NAMALWA (cell line): ENCODE results near the gene MAP4K5.
A peak's percentile ranks its signal among the peaks of the same experiment; 100 is the strongest.
"Not testable (repeated sequence)": the region's sequence is repeated elsewhere in the genome, so short reads cannot be mapped to it uniquely, and the experiment has no call there.

Experiments
- DNase-seq: peaks from one replicate; pipeline ENCODE4 v3.0.0-alpha.2; 2015; ENCODE audit warnings: low spot score

MAP4K5 gene

DNA sequence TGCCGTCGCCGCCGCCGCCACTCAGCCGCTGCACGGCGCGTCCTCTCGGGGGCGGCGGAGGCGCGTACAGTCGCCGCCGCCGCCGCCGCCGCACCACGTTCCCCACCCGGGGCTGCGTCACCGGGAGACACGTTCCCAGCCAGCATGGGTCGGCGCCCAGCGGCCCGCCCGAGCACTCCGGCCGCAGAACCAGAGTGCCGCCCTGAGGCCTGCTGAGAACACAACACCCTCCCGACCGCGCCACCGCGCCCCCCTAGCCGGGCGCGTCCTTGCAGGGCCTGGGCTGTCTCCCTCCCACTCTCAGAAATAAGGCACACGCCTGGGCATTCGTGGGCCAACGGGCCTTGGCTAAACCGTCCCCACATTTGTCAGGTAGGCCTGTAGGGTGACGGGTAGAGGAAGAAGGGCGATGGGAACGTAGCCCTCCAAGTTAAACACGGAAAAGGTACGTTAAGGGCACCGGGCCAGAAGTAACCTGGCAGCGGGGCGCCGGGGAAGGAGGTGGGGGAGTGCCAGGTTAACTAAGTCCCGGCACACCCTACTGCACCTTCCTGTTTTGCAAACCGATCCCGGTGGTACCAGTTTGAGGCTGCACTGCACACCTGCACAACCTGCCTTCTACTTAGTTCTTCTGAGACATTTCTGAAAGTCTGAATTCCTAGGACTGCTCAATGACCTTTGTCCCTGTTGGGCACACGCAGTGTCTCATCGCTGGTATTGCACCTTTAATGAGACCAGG is at the start of gene MAP4K5:
Gene MAP4K5, minus strand, starts transcription at position 68 of the 739 bp plus-strand sequence. CDS start 520 bp downstream, outside the sequence.
- DNase-seq: peak; percentile 81

DNA sequence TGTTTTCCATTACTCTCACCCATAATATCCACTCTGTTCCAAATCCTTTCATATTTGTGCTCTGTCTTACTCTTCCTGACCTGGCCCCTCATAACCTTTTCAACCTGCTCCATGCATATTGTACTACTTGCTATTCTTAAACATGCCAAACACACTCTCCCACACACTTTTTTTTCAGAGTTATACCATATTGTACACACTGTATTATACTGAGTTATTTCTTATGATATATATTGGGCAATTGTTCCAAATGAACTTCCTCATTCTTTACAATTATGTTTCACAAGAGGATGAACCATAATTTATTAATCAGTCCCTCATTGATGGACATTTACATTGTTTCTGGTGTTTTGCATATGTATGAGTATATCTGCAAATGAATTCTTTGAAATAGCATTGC is 46.1 kb upstream of the MAP4K5 start:
- DNase-seq: no peak

DNA sequence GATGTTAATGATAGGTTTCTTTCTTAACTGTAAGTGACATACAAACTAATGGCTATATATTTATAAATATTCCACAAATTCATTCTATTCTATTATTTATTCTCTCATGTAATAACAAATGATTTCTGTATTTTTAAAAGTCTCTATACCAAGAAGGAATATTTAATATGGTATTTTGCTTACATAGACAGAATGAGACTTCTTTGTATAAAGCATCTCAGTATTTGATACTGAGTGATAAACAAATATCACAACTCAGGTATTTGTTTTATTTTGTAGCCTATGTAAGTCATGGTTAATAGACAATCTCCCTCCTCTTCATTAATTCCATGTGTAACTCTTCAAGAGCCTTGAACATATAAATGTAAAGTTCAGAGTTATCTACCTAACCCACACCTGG is 45.6 kb upstream of the MAP4K5 start:
- DNase-seq: no peak

DNA sequence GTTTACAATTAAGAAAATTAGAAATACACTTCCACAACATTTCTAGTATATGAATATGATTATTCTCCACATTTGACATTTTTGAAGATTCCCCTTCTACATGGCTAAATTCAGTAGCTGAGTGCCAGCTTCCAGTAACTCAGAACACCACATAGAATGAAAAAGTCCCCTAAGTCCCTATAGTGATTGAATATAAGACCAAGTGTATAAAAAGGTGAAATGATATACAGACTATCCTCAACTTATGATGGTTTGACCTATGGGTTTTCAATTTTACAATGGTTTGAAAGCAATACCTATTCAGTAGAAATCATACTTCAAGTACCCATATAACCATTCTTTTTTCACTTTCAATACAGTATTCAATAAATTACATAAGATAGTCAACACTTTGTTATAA is 43.4 kb upstream of the MAP4K5 start:
- DNase-seq: no peak

DNA sequence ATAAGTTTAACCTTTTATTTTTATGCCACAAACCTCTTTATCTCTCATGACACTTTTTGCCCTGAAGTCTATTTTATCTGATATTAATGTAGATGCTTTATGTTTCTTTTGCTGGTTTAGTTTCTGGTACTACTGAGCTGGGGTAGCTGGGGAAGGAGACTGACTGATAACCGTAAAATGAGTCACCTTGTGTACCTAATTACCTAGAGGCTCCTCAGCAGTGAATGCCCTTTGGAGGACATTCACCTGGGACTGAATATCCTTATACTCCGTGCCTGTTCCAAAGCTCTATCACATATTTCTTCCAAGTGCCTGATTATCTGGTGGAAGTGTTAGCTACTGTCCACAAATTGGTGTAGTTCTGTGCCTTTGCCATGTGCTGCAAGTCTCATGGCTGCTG is 41.5 kb upstream of the MAP4K5 start:
- no peak for DNase-seq

DNA sequence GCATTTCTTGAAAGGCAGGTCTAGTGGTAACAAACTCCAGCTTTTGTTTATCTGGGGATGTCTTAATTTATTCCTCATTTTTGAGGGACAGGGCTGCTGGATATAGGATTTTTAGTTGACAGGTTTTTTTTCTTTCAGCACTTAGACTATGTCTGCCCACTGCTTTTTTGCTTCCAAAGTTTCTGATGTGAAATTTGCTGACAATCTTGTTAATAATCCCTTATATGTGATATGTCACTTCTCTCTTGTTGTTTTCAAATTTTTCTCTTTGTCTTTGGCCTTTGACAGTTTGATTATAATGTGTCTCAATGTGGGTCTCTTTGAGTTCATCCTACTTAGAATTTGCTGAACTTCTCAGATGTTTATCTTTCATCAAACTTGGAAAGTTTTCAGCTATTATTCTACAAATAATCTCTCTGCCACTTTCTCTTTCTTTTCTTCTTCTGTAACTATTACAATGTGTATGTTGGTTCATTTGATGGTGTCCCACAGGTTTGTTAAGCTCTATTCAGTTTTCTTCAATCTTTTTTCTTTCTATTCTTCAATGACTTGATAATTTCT is 37.4 kb upstream of the MAP4K5 start:
- no peak for DNase-seq

DNA sequence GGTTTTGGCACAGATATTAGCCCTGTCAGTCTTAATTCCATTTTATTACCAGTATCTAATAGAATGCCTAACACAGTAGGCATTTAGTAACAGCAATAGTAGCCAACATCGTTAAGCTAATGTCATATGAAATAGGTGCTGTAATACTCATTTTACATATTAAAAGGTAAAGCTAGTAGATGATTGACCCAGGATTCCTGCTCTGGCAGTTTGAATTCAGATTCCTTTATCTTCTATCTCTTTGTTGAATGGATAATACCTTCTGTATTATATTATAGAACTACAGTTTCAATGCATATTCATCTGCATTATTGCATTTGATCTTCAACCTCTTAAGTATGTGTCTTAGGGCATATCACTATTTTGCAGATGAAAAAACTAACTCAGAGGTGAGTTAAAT is 30.5 kb upstream of the MAP4K5 start:
- DNase-seq: no peak

DNA sequence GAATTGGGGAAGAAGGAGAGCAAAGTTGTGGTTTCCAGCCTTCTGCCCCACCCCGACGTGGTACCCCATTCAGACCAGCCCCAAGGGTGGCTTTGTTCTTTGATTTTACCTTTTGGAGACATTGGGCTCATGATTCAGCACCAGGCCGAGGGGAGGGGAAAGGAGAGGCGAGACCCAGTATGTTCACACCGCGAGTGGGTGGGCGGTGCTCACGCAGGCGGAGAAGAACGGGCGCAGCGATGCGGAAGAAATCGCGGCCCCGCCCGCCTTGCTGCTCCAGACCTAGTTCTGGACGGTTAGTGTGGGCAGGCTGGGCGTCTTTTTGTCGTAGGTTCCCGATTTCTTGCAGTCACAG is 28.5 kb upstream of the MAP4K5 start:
- DNase-seq: no peak

DNA sequence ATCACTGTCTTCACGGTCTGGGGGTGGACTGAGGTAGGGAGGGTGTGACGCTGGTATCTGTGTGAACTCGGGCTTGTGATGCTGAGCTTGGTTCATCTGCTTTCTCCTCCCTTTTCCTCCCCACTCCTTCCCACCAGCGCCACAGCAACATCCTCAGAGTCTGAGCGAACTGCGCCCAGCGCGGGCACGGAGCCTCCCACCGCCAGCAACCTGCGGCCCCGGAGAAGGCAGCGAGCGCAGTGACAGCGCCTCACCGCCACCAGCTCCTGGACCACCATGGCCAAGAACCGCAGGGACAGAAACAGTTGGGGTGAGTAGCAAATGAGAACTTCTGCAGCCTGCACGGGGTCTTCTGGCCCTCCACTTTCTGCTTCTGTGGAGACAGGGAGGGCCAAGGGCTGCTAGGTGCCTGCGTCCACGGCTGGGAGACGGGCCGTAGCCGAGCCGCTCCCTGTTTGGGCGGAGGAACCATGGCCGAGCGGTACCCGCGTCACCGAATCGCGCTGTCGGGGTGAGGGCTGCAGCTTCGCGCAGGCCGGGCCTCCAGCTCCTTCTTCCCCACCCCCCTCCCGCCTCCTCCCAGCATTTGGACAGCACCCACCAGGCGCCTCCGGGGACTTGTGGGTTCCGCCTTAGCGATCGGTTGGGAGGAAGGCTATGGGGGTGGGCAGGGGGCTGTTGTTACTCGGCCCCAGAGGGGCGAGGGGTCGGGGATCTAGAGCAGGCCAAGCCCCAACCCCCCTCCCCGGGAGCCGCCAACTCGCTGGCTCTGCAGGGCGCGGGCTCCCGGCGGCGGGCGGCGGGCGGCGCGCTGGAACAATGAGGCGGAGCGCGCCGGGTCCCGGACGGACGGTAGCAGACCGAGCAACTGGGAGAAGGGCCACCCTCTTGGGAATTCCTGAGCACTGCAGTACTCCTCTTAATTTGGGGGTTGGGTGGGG is 27.9 kb upstream of the MAP4K5 start, which contains the start of gene ATL1:
Gene ATL1, plus strand, starts transcription at position 156 of the 941 bp plus-strand sequence. Its CDS starts 121 bp downstream, at position 277.
- DNase-seq: no peak

DNA sequence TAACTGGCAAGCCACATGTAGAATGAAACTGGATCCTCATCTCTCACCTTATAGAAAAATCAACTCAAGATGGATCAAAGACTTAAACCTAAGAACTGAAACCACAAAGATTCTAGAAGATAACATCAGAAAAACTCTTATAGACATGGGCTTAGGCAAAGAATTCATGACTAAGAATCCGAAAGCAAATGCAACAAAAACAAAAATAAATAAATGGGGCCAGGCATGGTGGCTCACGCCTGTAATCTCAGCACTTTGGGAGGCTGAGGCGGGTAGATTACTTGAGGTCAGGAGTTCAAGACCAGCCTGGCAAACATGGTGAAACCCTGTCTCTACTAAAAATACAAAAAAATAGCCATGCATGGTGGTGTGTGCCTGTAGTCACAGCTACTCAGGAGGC is 20.4 kb upstream of the MAP4K5 start:
- not testable (repeated sequence) for DNase-seq

DNA sequence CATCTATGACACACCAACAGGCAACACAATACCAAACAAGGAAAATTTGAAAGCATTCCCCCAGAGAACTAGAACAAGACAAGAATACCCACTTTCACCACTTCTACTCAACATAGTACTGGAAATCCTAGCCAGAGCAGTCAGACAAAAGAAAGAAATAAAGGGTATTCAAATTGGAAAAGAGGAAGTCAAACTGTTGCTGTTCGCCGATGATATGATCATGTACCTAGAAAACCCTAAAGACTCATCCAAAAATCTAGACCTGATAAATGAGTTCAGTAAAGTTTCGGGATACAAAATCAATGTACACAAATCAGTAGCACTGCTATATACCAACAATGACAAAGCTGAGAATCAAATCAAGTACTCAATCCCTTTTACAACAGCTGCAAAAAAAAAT is 19.5 kb upstream of the MAP4K5 start:
- DNase-seq: no peak

DNA sequence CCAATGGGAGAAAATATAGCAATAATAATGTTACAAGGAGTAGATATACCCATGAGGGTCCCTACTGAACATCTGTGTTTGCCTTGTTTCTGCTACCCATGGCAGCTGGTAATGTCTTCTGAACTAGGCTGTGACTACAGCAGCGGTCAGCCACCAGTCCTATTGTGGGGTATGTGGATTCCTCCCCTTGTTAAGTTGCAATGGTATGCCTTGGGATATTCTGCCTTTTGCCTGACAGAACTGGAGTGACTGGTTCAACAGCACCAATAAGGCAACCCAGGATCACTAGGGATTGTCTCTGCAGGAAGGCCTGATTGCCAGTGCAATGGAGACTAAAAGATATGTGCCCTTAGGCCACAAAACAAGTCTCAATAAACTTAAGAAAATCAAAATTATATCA is 17.9 kb upstream of the MAP4K5 start:
- DNase-seq: no peak

DNA sequence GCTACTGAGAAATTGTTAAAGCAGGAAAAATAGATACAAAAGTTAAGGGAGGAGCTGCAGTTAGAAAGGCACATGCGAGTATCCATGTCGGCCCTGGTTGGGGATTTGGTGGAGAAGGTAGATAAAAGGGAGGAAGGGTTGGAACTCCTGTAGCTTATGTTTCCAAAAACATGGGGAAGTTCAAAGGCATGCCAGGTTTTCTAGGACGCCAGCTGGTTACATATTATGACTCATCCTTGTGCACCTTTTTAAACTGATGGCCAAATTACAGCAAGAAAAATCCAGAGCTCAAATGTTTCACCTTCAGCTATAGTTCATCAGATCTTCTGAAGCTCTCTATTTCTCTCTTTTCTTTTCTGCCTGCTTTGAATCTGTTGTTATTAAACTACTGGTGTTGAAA is 13.2 kb upstream of the MAP4K5 start:
- DNase-seq: no peak

DNA sequence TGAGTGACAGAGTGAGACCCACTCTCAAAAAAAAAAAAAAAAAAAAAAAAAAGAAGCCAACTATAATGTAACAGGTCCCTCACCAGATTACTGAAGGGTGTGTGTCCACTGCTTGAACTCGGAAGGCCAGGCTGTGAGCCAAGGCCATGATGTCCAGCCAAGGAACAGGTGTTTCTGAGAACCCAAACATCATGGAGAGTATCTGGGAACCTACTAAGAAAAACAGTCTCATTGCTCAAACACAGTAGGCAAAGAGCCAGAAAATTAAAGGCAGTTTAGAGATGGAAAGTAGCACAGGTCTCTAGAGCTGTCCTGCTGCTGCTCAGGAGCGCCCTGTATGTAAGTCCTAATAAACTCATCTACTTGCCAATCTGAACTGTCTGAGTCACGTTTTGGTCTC is 12.5 kb upstream of the MAP4K5 start:
- DNase-seq: no peak

DNA sequence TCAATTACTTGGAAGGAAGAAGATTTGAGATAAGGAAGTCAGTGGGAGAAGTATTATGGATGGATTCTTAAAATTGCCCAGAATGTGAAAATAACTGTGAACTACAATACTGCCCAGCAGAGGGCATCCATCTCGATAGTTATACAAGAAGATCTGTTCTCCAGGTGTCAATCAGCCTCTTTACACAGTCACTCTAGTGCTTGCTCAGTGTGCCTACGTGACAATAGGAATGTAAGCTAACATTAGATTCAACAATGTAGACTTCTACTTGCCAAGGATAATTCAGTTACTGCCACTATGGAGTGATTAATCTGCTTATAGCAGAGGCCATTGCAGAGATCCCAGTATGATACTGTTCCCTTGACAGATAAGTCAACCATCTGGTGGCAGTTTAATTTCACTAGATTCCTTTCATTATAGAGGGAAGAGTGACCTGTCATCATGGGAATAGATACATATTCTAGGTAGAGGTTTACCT is 10.6 kb upstream of the MAP4K5 start:
- peak; percentile 60 for DNase-seq

DNA sequence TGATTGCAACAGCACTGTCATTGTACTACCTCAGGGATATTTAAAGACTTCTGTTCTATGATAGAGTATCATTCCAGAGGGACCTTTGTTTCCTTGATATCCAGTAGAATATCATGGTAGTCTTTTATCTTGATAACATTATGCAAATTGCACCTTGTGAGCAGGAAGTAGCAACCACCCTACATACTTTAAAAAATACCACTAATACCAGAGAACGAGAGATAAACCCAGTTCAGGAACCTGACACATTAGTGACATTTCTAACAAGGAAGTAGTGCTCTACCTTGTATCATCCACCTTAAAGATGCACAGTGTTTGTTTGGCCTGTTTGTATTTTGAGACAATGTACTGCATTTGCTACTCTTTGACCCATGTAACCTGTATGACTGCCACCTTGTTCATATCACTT is 8.8 kb upstream of the MAP4K5 start:
- DNase-seq: no peak

DNA sequence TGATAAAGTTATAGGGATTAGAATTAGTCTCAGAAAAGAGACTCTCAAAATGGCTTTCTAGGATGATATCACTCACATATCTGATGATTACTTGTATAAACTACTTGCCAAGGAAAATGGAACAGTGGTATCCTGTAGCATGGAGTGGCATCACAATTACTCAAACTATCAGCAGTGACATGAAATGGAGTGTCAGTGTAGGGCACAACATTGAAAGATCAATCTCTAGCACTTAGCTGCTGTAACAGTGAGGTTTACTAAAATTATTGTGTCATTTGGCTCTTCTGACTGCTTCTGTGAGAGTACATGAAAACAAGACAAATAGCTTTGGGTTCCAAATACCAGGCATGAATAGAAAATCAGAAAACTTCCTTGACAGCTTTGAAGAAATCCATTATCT is 6.7 kb upstream of the MAP4K5 start:
- DNase-seq: no peak

DNA sequence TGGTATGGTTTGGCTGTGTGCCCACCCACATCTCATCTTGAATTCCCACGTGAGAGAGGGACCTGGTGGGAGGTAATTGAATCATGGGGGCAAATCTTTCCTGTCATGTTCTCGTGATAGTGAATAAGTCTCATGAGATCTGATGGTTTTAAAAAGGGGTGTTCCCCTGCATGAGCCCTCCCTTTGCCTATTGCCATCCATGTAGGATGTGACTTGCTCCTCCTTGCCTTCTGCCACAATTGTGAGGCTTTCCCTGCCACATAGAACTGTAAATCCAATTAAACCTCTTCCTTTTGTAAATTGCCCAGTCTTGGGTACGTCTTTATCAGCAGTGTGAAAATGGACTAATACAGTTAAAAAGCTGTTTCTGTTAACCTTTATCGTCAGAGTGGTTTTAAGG is 5.7 kb upstream of the MAP4K5 start:
- DNase-seq: not testable (repeated sequence)

DNA sequence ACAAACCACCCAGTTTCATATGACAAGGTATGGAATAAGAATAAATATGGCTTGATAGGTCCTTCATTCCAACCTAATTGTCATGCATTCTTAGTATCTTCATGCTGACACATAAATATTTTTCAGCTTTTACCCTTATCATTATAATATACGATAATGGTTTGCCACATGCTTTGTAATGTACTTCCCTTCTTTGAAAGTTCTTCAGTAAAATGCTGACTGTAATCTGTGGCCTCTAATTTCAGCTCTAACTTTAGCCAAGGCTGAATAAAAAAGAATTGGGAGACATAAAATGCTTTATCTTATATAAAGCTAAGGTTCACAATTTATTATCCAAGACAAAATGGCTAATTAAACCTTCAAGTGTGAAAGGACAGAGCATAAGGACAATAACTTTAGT is 2.6 kb upstream of the MAP4K5 start:
- no peak for DNase-seq

DNA sequence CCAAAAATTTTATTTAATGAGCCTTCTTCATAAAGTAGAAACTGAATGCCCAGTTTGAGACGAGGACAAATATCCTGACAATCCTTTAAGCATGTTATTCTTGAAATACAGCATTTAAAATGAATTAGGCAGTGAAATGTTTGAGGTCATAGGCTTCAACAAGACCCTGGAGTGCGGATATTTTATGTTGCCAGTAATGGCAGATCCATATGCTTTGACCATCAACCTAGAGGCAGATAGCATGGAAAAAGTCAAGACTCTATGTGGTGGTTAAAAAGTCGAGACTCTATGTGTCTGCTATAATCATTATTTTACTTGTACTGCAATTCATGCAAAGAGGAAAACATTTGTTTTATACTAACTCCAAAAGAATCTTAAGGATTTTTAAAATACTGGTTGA is 2.0 kb upstream of the MAP4K5 start:
- DNase-seq: no peak

DNA sequence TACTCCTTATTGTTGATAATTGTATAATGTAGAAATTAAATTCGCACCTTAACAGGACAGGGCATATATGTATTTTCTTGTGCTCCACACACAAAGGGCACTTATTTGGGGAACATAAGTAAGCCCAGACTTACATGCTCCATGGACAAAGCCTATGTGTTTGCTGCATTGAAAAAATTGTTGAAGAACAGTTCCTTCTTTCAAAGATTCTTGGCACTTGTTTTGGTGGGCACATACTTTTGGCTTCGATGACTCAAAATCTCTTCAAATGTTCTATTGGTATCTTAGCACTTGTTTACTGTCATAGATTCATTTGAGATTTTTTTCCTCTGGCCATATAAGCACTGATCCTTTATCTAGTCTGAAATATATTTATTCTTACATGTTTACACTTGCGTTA is 1.4 kb upstream of the MAP4K5 start:
- DNase-seq: no peak

DNA sequence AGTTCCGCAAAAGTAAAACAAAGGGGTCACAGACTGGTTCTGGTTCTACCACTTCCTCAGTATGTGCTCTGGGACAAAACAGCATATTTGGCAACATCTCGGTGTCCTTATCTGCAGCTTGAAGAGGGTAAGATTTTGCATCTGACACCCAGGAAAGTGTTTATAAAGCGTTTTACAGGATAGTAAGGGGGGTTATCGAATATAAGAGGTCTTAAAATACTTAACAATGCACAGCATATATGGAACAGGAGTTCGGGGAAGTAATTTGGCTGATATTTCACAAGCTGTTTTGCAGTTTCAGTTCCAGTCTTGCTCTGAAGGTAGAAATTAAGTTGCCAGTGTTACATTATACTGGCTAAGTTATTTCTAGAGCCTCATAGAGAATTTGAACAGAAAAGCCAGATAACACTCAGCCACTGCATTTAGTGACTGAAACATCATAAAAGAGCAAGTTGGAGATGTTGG is 904 bp upstream of the MAP4K5 start:
- no peak for DNase-seq
